HepG2 (cell line): ENCODE measurements around the gene ITPR1.

Experiments used
- EZH2 ChIP-seq: conservative IDR thresholded peaks from 2 replicates; pipeline ENCODE4 v1.6.1; 2012; ENCODE audit warnings: mild to moderate bottlenecking, low read depth, low read length, moderate library complexity
- GABPA ChIP-seq, 2 experiments: IDR thresholded peaks; 2 replicates each; pipeline ENCODE4 v1.6.1; 2011 to 2016; ENCODE audit warnings: low read depth in 2 of 2, low read length in 1 of 2, missing biosample characterization in 1 of 2, missing genetic modification characterization in 1 of 2
- IRF9 ChIP-seq: sonication (generic); formaldehyde crosslinking; IDR thresholded peaks from 2 replicates; pipeline ENCODE4 v1.8.0; 2022; ENCODE audit warnings: missing genetic modification reagents, mild to moderate bottlenecking, borderline replicate concordance
- MATR3 ChIP-seq: sonication (generic); formaldehyde crosslinking; IDR thresholded peaks from 2 replicates; pipeline ENCODE4 v1.4.0; 2020; ENCODE audit warnings: missing genetic modification reagents
- POLR2AphosphoS5 ChIP-seq: IDR thresholded peaks from 2 replicates; pipeline ENCODE4 v1.6.1; 2012; ENCODE audit warnings: low read depth, low read length
- RFX5 ChIP-seq: IDR thresholded peaks from 2 replicates; pipeline ENCODE4 v1.6.1; 2011; ENCODE audit warnings: low read depth, low read length, improper control_type of control experiment
- USF2 ChIP-seq, 2 experiments: sonication (generic) in 1 of 2; formaldehyde crosslinking in 1 of 2; IDR thresholded peaks; 2 replicates each; pipeline versions ENCODE4 v1.5.1 to v1.6.1; 2011 to 2020; ENCODE audit warnings: borderline replicate concordance in 1 of 2, low read depth in 1 of 2, low read length in 1 of 2, mild to moderate bottlenecking in 1 of 2, missing genetic modification reagents in 1 of 2, moderate library complexity in 1 of 2
- ZNF224 ChIP-seq: sonication (generic); formaldehyde crosslinking; IDR thresholded peaks from 2 replicates; pipeline ENCODE4 v1.5.0; 2020; ENCODE audit warnings: mild to moderate bottlenecking, missing genetic modification reagents
- TF ChIP-seq, protein P1 (sequence below): sonication (generic); formaldehyde crosslinking; IDR thresholded peaks from 2 replicates; pipeline ENCODE4 v1.4.0; 2020; ENCODE audit warnings: missing genetic modification reagents, borderline replicate concordance
- TF ChIP-seq, protein P2 (sequence below): sonication (generic); formaldehyde crosslinking; IDR thresholded peaks from 2 replicates; pipeline ENCODE4 v1.5.0; 2020; ENCODE audit warnings: mild to moderate bottlenecking, missing genetic modification reagents, moderate library complexity
- TF ChIP-seq, protein P3 (sequence below): sonication (generic); formaldehyde crosslinking; IDR thresholded peaks from 2 replicates; pipeline ENCODE4 v1.8.1; 2023; ENCODE audit warnings: mild to moderate bottlenecking, moderate library complexity, missing genetic modification reagents

DNA sequence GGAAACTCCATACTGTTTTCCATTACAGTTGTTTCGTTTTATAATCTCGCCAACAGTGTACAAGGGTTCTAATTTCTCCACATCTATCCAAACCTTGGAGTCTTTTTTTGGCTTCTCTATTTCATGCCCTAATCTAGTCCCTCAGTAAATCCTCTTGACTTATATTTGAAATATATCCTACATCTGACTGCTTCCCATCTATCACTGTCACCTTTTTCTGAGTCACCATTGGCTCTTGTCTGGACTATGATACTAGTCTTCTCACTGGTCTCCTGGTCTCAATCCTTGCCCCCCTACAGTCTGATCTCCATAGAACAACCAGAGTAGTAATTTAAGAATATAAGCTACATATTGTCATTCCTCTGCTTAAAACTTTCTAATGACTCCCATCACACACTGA is 80.0 kb downstream of the ITPR1 start:
- TF ChIP-seq GABPA (IDR thresholded peaks at IDR 0.05; ENCODE audit: low read depth, low read length) (no peak), GABPA (CRISPR knock-in tag; IDR thresholded peaks at IDR 0.05; ENCODE audit: low read depth) (no peak), MATR3 (no peak), EZH2 (no peak), USF2 (IDR thresholded peaks at IDR 0.05; ENCODE audit: low read depth, low read length) (no peak), USF2 (CRISPR knock-in tag; IDR thresholded peaks at IDR 0.05; ENCODE audit: borderline replicate concordance) (no peak), POLR2AphosphoS5 (no peak), ZNF224 (CRISPR knock-in tag) (no peak), RFX5 (no peak), IRF9 (CRISPR knock-in tag) (no peak)
- TF ChIP-seq, protein P1, sequence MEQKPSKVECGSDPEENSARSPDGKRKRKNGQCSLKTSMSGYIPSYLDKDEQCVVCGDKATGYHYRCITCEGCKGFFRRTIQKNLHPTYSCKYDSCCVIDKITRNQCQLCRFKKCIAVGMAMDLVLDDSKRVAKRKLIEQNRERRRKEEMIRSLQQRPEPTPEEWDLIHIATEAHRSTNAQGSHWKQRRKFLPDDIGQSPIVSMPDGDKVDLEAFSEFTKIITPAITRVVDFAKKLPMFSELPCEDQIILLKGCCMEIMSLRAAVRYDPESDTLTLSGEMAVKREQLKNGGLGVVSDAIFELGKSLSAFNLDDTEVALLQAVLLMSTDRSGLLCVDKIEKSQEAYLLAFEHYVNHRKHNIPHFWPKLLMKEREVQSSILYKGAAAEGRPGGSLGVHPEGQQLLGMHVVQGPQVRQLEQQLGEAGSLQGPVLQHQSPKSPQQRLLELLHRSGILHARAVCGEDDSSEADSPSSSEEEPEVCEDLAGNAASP (CRISPR knock-in tag): no peak
- TF ChIP-seq, protein P2, sequence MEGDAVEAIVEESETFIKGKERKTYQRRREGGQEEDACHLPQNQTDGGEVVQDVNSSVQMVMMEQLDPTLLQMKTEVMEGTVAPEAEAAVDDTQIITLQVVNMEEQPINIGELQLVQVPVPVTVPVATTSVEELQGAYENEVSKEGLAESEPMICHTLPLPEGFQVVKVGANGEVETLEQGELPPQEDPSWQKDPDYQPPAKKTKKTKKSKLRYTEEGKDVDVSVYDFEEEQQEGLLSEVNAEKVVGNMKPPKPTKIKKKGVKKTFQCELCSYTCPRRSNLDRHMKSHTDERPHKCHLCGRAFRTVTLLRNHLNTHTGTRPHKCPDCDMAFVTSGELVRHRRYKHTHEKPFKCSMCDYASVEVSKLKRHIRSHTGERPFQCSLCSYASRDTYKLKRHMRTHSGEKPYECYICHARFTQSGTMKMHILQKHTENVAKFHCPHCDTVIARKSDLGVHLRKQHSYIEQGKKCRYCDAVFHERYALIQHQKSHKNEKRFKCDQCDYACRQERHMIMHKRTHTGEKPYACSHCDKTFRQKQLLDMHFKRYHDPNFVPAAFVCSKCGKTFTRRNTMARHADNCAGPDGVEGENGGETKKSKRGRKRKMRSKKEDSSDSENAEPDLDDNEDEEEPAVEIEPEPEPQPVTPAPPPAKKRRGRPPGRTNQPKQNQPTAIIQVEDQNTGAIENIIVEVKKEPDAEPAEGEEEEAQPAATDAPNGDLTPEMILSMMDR (CRISPR knock-in tag): no peak
- TF ChIP-seq, protein P3, sequence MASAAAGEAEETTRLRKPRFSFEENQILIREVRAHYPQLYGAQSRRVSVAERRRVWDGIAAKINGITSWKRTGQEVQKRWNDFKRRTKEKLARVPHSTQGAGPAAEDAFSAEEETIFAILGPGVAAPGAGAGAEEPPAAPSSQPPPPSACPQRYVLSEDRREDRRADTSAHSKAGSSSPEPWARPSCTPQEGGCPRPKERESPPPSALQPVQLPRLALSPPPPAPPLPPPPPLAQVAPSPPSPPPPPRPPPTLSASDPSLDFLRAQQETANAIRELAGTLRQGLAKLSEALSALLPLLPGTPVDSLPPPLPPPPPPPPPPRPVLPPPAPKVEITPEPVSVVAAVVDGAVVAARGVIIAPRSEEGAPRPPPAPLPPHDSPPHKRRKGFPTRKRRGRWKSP (CRISPR knock-in tag): no peak
